NB4 (cell line): ENCODE results near the gene COX6A1.

Experiments
- POLR2A ChIP-seq: IDR thresholded peaks from 2 replicates; pipeline ENCODE4 v1.6.1; 2011; ENCODE audit warnings: mild to moderate bottlenecking; ENCODE audit not compliant: insufficient read length; ENCODE audit errors: extremely low read depth
- TF ChIP-seq, protein P1 (sequence below): IDR thresholded peaks from one replicate; pipeline ENCODE4 v1.5.1; 2012; ENCODE audit warnings: low read depth, low read length
- TF ChIP-seq, protein P2 (sequence below): IDR thresholded peaks from 2 replicates; pipeline ENCODE4 v1.6.1; 2011; ENCODE audit warnings: low read depth, low read length

DNA sequence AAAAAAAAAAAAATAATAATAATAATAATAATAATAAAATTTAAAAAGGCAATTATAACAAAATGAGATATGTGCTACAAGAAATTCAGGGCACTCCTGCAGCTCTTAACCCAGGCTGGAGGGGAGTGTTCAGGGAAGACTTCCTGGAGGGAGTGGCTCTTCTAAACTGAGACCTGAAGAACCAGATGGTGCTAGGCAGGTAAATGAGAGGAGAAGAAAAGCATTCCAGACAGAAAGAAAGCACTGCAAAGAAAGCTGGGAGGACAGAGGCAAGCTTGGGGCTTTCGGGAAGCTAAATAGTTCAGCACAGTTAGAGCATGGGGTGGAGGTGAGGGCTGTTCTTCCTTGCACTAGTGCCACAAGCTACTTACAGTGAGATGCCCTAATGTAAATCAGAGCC lies 41.5 kb downstream of the COX6A1 start:
- TF ChIP-seq, protein P1, sequence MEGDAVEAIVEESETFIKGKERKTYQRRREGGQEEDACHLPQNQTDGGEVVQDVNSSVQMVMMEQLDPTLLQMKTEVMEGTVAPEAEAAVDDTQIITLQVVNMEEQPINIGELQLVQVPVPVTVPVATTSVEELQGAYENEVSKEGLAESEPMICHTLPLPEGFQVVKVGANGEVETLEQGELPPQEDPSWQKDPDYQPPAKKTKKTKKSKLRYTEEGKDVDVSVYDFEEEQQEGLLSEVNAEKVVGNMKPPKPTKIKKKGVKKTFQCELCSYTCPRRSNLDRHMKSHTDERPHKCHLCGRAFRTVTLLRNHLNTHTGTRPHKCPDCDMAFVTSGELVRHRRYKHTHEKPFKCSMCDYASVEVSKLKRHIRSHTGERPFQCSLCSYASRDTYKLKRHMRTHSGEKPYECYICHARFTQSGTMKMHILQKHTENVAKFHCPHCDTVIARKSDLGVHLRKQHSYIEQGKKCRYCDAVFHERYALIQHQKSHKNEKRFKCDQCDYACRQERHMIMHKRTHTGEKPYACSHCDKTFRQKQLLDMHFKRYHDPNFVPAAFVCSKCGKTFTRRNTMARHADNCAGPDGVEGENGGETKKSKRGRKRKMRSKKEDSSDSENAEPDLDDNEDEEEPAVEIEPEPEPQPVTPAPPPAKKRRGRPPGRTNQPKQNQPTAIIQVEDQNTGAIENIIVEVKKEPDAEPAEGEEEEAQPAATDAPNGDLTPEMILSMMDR, result no peak
- no peak for TF ChIP-seq POLR2A
- TF ChIP-seq, protein P2, sequence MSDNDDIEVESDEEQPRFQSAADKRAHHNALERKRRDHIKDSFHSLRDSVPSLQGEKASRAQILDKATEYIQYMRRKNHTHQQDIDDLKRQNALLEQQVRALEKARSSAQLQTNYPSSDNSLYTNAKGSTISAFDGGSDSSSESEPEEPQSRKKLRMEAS, result no peak
